ELR (cell line): ENCODE measurements around the gene LRRFIP2.

Experiments used
- DNase-seq: peaks from one replicate; pipeline ENCODE4 v3.0.0-alpha.2; 2015; ENCODE audit warnings: low read depth

The LRRFIP2 gene

DNA sequence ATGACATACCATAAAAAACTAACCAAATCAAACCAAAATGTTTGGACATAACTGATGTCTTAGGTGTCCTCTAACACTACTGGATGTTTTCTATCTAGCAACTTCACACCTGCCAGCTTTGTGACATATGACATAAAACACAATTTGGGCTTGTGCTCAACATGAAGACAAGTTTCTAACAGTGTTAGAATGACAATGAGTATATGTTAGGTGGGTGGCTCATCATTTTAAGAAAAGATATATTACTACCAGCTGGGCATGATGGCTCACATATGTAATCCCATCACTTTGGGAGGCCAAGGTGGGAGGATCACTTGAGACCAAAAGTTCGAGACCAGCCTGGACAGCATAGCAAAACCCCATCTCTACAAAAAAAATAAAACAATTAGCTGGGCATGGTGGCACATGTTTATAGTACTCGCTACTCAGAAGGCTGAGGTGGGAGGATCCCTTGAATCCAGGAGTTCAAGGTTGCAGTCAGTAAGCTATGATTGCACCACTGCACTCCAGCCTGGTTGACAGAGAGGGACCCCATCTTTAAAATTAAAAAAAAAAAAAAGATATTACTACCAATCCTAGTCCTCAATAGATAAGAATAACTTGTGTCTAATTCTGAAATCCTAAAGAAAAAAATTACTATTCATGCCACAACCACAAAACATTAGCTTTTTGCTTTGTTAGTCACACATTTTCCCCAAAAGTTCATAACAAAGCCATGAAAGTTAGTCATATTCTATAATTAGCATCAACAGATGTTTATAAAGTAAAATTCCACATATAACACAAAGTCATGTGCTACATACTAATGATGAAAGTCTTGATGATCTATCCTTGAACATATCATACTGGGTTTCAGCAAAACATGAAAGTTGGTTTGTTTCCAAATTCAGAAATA, 59.9 kb downstream of the LRRFIP2 start:
- DNase-seq: peak; percentile 90

DNA sequence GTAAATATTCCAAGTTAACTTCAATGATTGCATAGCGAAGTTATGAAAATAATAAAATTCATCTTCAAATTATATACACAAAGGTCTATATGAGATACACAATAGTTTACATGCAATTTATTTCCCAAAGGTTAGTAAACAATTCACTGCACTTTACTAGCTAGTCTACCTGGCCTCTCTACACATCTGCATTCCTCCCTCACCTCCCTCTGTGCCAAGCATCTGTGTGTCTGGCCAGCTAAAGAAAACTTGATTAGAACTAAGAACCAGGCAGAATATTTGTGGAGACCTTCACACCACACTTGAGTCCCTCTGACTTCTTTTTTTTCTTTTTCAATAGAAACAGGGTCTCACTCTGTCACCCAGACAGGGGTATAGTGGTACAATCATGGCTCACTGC, 61.4 kb downstream of the LRRFIP2 start:
- no peak for DNase-seq

DNA sequence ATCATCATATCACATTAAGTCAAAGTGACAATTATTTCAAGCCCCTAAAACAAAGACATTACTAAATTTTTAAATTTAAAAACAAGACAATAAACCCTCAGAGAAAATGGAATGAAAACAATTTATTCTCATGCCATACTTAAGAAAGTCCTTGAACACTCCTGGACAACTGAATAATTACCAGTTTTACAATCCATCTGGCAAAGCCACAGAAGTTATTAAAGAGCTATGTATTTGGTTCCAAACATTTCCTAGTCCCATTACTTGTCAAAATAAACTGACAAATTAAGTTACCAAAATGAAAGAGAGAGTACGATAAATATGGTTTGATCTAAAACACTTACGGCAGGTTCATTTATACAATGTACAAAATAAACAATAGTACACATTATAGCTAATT, 63.2 kb downstream of the LRRFIP2 start:
- no peak for DNase-seq

DNA sequence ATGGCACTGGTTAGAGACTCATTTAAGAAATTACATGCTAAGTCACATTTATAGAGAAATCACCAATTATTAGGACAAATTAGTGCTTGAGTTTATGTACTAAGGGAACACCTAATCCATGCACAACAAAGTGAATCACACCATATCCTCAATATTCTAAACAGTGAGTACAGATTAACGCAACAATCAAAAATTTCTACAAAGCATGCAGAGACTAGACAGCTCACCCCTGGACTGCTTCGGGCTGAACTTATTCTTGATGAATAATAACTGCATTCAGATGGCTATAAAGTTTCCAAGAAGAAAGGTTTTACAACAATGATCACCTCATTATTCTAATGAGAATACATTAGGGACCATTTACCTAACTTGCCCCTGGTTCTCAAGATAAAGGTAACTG, 66.5 kb downstream of the LRRFIP2 start:
- no peak for DNase-seq

DNA sequence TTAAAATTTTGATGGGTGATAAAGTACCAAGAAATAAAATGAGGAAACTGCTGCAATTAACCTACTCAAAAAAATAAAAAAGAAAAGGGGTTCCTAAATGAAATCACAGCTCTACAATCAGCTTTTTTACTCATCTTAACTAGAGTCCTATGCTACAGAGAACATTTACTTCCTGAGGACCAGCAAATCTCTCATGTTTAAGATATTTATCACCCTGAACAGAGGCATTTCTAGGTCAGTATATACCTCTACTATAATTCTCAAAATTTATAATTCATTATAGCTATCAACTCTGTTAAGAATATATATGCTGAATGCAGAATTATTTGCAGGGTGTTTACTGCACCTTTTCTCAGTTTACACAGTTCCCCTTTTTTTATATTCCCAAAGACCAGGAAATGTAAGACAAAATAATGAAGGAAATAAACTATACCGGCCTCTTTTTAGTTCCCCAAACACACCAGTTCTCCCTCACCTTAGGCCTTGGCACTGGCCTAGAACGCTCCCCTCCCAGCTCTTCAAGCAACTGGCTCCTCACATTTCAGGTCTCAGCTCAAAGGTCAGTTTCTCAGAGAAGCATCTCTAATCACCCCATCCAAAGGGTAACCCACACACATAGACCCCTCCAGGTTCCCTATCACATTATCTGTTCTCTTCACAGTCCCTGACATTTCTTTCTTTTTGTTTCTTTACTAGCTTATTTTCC, 71.1 kb downstream of the LRRFIP2 start:
- no peak for DNase-seq

DNA sequence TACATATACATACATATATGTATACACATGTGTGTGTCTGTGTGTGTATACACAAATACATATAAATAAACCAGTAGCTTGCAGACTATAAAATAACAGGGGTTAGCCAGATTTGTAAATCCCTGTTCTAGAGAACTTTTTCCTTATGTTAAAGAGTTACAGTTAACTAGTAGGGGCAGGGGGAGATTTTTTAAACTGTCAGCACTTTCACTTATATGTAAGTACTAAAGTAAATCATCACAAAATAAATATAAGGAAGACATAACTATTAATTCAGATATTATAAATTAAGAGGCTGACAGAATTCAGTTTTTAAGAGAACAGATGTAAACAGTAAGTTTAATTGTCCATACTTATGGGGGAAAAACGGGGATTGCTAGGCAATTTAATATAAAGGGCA, 74.0 kb downstream of the LRRFIP2 start:
- DNase-seq: no peak

DNA sequence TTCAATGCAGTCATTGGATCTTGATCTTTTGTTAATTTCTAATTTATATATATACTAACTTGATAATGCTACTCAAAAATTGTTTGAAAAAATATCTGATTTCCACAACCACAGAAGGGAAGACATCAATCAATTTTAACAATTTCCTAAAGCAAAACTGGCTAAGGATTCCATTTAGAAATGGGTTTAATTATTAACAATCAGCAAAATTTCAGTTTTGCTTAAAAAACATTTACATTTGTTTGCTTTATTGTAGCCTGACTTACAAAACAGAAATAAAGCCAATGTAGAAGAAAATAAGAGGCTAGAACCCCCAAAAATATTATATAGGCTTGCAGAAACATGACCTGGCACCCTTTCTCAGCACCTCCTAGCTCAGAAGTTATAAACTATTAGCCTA, 74.9 kb downstream of the LRRFIP2 start:
- no peak for DNase-seq

DNA sequence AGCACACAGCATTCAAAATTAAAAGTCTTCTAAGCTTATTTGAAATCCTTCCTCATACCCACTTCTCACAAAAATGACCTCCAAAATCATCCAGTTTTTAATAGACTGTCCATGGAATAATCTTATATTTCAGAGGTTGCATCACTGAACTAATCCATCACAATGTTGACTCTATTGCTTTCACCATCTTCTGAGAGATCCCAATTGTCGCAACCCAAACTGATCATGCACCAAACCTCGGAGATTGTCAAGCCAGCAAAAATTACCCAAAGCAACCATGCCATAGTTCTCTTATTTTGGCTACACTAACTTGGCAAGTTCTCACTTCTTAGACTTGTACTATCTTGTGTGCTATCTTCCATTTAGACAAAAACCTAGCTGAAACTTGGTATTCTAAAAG, 75.5 kb downstream of the LRRFIP2 start:
- DNase-seq: no peak

DNA sequence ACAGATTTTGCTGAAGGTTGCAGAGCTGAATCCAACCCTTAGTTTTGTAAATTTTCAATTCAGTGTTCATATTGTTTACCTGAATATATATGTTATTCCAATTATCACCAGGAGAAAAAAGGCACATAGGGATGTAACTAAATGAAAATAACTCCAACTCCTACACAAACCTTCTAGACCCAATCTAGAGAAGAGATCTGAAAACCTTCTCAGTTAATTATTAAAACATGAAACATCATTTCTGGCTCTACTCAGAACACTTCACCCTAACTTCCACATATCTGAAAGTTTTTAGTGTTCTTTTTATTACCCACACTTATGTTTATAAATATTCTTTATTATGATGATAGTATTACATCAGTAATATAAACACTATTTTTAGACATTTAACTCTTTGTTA, 76.6 kb downstream of the LRRFIP2 start:
- no peak for DNase-seq

DNA sequence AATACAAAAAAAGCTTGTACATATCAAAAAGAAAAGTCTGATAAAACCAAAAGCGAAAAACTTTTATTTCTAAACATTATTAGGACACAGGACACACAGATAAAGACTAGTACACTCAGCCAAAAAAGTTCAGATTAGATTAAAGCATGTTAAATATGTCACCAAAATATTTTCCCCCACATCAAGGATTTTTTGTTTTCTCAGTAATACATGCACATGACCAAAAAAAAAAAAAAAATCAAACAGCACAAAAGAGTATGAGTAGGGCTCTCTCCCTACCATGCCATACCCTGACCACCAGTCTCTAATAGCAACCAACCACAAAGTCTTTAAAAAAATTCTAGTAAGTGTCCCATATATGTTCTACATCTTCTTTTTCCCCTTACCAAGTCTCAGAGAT, 77.4 kb downstream of the LRRFIP2 start:
- peak; percentile 19 for DNase-seq

DNA sequence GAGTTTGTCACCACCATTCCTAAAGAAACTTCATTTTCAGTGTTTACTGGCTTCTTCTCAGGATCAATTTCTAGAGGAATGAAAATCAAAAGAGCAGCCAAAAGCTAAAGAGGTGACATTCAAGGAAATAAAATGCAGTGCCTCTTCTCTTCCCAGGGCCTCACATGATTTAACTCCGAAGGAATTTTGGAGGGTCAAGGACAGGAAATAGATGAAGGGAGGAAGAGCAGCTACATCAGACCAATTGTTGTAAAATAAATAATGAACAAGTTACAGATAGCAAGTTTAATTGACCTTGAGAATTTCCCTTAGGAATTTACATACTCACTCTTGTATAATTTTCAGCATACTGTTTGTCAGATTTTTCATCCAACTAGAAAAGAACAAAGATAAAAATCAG, 78.1 kb downstream of the LRRFIP2 start:
- DNase-seq: peak; percentile 80

DNA sequence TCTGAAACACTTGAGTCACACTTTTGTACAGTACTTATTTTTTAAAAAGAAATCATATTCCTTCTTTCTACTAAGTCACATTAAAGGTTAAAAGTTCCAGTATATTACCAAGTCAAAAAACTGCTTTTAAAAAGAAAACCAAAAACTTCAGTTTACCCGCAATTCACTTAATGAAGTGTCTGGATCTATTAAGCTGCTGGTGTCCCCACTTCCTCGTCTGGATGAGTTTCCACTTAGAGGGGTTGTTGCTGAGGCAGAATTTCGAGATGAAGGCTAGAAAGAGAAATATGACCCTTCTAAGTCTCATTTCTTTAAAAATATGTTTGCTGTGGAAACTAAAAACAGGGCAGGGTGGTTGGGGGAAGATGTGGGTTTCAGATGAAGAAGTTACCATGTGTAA, 79.7 kb downstream of the LRRFIP2 start:
- no peak for DNase-seq

DNA sequence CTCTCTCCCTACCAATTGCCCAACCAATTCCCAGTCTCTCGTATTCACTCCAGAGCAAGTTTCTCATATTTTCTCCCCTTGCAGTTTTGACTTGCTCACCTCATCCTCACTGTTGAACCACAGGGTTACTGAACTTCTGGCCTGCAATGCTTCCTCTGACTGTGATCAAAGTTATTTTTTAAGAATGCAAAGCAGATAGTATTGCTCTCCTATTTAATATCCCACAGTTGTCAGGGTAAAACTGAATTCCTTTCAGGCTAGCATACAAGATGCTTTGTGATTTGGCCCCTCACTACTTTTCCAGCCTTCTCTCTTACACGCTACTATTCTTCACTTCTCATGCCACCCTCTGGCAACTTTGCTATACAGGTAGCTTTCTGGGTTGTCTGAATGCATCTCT, 80.9 kb downstream of the LRRFIP2 start:
- peak; percentile 42 for DNase-seq

DNA sequence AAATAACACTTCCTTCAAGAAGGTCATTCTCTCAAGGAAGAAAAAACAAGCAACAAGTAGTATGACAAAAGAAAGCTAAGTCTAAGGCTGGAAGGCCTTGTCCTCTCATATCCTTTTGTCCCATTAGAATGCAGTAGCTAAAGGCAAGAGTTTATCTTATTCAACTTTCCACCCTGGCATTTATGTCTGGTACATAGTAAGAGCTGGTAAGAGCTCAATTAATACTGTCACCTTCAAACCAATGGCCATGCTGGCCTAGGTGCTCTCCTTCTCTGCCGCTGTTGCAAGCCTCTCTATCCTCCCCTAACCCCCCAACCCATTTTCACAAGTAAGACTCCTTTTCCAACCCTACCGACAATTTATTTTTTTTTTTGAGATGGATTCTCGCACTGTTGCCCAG, 81.9 kb downstream of the LRRFIP2 start:
- DNase-seq: no peak

DNA sequence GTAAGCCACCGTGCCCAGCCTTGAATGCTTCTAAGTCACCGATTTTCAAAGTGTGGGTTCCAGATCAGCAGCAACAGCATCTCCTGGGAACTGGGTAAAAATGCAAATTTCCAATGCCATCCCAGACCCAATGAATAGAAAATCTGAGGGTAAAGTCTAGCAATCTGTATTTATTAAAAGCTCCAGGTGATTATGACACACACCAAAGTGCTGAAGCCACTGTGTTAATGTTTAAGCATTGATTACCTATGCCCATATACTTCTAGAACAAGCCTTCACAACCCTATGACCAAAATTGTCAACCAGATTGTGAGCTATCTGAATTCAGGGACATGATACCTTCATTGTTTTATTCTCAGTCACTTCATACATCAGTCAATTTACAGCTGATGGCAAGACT, 86.5 kb downstream of the LRRFIP2 start:
- DNase-seq: no peak

DNA sequence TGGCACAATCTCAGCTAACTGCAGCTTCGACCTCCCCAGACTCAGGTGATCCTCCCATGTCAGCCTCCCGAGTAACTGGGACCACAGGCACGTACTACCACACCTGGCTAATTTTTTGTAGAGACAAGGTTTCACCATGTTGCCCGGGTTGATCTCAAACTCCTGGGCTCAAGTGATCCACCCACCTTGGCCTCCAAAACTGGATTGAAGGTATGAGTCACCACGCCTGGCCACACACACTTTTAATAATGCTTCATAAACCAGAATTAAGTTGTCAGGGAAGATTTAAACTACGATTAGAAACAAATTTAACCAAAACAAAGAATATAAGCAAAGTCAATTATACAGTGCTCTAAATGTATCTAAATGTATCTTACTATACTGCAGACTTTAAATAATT, 87.5 kb downstream of the LRRFIP2 start:
- DNase-seq: peak; percentile 20

DNA sequence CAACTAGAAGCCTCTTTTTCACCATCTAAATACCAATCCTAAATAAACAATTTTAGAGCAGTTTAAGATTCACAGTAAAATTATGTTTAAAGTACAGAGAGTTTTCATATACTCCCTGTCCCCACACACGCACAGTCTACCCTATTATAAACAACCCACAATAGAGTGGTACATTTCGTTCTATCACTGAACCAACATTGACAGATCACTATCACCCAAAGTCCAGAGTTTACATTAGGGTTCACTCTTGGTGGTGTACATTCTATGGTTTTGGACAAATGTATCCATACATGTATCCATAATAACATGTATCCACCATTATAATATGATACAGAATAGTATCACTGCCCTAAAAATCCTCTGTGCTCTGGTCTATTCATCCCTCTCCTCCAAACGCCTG, 92.1 kb downstream of the LRRFIP2 start:
- DNase-seq: no peak

DNA sequence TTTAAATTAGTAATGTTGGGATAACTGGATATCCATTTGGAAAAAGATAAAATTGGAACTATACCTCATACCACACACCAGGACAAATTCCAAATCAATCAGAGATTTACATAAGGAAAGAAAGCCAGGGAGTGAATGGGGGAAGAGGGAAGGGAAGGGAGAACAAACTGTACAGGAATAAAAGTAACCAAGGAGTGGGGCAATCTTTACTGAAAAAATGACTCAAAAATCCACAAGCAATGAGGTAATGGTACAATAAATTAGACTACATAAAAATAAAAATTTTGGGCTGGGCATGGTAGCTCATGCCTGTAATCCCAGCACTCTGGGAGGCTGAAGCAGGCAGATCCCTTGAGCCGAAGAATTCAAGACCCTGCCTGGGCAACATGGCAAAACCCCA, 98.4 kb downstream of the LRRFIP2 start:
- DNase-seq: no peak

DNA sequence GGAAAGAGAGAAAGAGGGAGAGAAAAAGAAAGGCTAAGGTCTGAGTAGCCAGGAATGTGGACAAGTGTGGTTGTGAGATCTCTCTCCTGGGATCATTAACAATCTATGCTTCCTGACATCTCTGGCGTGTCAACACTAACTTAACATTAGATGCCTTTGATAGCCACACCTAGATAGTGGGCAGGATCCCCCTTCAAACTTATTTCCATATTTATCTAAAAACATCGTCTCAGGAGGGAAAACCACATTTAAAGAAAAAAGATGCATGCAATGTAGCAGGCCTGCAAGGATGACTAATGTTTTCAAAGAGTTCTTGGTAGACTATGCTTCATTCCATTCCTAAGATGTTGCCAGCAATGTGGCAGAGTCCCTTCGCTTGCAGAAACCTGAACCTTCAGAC, 100.2 kb downstream of the LRRFIP2 start:
- peak; percentile 76 for DNase-seq

DNA sequence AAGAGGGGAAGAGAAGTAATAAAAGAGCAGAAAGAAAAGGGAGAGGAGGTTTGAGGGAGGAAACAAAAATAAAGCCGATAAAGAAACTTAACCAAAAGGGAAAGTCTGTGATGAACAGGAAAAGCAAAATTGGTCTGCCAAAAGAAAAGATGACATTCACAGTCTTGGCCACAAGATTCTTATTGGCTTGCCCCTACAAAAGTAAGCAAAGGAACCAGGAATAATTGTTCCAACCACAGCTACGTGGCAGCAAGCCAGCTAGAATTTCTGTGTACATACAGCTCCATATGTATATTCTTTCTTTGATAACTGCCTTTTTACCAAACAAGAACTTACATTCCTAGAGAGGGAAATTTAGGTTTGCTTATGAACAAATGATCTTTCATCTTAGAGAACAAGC, 101.5 kb downstream of the LRRFIP2 start:
- peak; percentile 77 for DNase-seq

DNA sequence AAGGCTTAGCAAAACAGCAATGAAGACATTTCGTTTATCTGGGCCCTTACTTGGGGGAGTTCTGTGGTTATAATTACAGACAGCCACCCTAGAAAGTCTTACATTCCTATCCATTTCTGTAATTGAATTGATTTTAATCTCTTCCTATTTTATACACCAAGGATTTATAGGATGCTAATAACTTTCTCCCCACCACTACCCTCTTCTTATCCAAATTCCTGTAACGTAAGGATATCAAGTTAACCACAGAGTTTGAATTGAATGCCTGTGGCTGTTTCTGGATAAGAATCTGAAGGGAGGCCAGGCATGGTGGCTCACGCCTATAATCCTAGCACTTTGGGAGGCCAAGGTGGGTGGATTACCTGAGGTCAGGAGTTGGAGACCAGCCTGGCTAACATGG, 102.5 kb downstream of the LRRFIP2 start:
- no peak for DNase-seq

DNA sequence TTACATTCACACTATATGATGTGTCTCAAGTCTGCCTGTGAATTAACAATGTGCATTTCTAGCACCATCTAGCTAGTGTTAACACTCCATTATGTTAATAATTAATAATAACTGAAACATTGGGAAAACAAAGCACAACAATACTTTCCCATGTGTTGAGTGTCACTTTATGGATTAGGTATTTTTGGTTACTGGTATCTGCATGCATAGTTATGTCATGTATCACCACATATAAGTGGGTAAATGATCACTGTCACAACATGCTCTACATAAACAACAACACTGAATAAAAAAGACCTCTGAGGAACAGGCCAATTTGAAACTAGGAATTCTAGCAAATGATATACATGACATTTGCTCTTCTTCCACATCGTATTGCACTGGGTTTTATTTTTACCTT, 106.4 kb downstream of the LRRFIP2 start:
- DNase-seq: no peak

DNA sequence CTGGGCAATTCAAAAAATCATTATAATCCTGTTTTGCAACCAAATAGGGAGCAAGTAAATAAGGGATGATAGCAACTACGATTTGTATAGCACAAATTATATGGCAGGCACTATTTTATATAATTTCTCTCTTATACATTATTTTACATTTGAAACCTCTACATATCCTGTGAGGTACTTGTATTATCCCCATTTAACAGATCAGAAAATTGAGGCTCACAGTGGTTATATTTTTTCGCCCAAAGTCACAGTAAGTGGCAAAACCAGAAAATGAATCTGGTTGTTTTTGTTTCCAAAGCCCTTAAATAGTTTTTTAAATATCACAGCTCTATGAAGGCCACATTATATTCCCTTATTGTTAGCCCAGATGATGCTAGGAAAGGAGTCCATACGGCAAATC, 106.8 kb downstream of the LRRFIP2 start:
- no peak for DNase-seq

DNA sequence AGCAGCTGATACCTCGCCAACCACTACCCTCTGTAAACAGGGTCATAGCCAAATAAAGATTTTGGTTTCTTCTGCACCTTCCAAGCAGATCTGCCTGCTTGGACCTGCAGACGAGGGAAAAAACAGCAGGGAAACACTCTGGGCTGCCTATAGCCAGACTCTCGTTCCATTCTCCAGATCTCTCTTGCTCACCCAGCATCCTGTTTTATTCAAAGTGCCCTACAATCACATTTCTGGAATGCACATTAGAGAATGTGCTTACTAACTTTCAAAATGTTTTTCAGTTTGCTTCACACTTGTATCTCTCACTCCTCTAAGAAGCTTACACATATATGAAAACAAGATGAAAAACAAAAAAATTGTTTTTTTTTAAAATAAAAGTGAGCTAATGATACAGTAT, 109.6 kb downstream of the LRRFIP2 start:
- no peak for DNase-seq
